T follicular helper cell (primary cell): ENCODE measurements around the gene SMG5.

Experiments
- DNase-seq: peaks from one replicate; pipeline ENCODE4 v3.0.0-alpha.2; 2020; ENCODE audit warnings: low read depth

SMG5 gene

DNA sequence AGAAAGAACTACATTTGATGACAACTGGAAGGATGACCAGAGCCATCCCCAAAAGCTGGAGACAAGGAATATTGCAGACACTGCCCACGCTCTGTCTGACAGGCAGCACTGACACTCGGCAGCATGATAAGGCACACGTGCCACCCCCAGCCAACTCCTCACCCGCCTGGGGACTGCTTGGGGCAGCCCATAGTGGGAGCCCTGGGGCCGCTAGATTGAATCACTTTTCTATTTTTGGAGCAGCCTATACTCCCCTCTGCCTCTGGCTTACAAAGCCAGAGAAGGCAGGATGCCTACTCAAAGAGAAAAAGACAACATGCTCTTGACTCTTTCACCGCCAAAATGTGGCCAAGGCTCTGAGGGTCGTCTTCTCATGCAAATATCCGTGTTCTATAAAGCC, 1.3 kb downstream of the SMG5 start:
- no peak for DNase-seq

GRCh38 chr1:156279837-156280236, 2.8 kb downstream of the SMG5 start:
- no peak for DNase-seq

DNA sequence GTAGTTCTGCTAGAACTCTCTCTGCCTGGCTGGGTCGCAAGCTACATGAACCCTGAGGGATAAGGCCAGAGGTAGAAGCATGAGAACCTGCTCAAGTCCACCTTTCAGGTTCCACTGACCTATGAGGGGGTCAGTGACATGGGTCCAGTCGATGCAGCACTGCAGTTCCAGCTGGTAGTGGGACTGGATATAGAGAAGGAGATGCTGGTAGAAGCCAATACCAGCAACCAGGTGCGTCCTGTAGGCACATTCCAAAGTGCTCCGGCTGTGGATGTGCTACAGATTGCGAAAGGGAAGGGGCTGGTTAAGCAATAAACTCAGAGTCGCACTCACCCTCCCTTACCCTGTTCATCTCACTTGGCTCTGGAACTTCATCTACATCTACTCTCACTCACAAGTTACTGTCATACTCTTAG, 5.7 kb downstream of the SMG5 start:
- DNase-seq = no peak

DNA sequence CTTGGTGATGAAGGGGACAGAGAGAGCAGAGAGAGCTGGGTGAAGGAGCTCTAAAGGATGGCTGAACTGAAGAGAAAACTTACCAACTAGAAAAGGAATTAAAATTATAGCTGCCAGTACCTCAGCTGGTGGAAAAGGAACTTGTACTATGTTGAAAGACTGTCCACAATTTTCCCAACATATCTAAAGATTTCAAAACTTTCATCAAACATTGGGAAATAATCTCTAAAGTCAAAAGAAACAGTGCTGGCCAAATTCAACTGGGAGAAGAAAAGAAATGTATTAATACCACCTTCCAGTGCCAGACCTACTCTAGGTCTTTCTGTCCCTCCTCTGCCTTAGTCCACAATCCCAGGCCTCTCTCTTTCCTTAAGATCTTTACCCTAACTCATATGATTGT, 6.1 kb downstream of the SMG5 start:
- DNase-seq = no peak

DNA sequence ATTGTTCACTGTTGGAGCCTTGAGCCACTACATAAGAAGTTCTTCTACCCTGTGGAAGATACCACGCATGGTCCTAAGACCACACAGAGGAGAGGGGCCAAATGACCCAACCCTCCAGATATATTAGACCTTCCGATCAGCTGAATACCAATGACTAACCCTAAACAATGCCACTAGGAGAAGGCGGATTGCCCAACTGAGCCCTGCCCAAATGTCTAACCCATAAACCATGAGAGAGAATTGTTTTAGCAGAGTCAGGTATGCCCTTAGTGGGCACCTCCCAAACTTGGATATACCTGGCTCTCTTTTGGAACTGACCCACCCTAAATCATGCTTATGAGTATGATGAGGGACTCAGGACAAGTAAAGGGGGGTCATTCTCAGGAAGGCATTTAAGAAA, 12.3 kb downstream of the SMG5 start:
- DNase-seq = no peak

DNA sequence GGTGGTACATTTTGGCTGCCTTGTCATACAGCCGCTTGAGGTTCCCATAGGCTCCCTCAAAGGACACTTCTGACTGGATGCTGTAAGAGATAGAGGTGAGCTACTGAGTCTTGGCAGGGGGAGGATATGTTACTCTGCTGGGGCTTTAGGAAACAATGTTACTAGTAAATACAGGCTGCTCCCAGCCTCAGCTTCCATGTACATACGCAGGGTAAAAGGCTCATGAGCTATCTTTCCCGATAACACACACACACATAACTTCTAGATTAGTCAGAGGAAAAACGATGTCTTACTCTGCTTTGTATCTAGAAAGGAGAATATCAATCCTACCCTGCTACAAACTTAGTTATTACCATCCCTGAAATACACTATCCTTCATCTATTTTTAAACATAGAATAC, 14.3 kb downstream of the SMG5 start:
- no peak for DNase-seq

GRCh38 chr1:156266051-156266450, 16.6 kb downstream of the SMG5 start:
- DNase-seq = no peak

- no peak for DNase-seq
Measured at GRCh38 chr1:156263288-156263655, 19.4 kb downstream of the SMG5 start.

- DNase-seq = no peak
Measured at GRCh38 chr1:156262461-156263287, 20.0 kb downstream of the SMG5 start.

DNA sequence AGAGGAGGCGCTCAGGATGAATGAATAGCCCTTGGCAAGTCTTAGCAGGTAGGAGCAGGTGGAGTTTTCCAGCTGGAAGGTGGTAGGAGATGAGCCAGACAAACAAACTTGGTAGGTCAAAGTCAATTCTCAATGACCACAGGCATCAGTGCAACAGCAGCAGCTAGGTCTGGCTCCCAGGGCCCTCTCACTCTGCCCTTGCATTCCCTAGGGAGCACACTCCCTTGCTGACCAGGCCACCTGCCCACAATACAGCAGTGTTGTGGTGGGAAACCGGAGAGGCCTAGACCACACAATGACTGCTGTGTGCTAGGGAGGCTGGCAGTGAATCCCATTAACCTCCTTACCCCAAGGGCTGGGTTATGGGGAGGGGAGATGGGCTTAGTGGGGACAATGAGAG, 21.7 kb downstream of the SMG5 start:
- DNase-seq = no peak

- DNase-seq = no peak
Measured at GRCh38 chr1:156259805-156260204, 22.8 kb downstream of the SMG5 start.

DNA sequence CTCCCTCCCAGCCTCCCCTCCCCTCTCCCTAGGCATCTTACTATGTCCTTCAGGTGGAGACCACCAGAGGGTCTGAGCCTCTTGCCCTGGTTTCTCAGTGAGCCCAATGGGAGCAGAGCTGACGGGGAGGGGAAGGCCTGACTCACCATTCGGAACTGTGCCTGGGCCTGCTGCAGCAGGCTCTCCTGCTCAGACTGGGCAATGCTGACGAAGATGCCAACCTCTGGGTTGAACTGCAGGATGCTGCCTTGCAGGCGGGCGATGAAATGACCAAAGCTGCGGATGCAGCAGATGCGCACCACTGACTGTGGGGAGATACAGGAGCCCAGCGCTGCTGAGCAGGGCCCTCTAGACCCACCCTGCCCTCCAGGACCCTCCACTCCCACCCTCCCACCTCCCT, 23.8 kb downstream of the SMG5 start:
- no peak for DNase-seq

- no peak for DNase-seq
Measured at GRCh38 chr1:156257711-156258110, 24.9 kb downstream of the SMG5 start.

DNA sequence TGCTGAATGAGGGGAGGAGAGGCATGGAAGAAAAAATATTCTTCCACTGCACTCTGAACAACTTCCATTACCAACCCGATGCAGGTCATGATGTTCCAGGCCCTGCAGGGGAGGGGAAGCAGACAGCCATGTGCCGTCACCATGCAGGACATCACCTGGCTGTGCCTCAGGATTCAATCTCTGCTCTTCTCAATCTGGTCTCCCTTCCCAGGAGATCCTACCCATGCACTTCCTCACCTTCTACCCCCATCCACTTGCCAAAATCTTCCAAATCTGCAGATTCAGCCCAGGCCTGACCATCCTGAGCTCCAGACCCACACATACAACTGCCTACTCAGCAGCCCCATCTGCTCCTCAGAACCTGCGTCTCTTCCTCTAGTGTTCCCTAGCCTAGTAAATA, 29.0 kb downstream of the SMG5 start:
- no peak for DNase-seq

DNA sequence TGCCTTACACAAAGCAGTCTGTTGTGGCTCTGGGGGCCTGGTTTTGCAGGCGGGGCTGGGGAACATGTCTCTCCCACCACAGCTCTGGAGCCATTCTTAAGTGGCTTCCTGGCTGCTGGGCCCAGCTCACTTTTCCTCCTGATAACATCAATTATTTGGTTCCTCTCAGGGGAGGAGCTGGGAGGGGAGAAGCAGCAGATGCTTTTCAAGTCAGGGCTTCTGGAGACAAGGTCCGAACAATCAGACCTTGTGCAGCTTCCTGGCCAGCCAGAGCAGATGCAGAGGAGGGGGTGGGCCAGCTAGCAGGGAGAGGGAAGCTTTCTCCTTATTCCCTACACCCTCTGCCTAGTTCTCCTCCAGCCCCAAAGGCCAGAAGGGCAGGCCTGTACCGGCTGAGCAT, 31.1 kb downstream of the SMG5 start:
- DNase-seq = no peak

- DNase-seq = no peak
Measured at GRCh38 chr1:156249593-156249992, 33.0 kb downstream of the SMG5 start.

- DNase-seq = no peak
Measured at GRCh38 chr1:156248323-156248683, 34.3 kb downstream of the SMG5 start.

DNA sequence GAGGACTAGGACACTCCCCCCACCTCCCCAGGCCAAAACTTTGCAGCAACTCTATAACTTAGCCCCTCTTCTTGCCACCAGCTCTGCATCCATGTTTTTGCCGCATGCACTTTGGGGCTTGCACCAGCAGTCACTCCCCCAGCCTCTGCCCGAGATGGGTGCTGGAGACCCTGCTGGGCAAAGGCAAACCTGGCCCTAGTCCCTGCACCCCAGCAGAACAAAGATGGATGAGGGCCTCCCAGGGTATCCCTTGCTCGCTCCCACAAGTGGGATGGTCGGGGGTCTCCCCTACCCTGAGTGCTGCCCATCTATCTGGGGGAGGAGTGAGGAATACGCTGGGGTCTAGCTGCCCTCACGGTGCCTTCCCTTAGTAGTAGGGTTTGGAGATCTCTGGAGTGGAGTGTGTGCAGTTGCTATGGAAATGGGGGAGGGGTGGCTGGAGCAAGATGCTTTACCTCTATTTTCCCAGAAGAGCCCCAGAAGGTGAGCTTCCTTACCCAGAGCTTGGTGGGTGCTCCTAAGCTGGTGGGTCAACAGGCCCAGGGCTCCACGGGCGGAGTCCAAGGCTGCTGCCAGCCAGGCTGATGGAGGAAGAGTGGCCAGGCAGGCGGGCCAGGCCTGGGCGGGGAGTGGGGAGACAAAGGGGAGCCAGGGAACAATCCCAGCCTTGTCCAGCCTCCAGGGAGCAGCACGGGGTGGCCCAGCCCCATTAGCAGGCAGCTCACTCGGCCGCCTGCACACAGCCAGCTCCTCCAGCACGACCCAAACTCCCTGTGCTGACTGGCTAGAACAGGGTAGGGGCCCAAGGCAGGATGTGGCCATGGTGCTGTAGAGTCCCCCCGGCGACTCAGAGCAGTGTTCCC, 34.9 kb downstream of the SMG5 start, which contains the start of gene PAQR6:
Gene PAQR6, minus strand, starts transcription at position 597 of the 863 bp plus-strand sequence. CDS start 1,325 bp downstream, outside the sequence.
- no peak for DNase-seq

DNA sequence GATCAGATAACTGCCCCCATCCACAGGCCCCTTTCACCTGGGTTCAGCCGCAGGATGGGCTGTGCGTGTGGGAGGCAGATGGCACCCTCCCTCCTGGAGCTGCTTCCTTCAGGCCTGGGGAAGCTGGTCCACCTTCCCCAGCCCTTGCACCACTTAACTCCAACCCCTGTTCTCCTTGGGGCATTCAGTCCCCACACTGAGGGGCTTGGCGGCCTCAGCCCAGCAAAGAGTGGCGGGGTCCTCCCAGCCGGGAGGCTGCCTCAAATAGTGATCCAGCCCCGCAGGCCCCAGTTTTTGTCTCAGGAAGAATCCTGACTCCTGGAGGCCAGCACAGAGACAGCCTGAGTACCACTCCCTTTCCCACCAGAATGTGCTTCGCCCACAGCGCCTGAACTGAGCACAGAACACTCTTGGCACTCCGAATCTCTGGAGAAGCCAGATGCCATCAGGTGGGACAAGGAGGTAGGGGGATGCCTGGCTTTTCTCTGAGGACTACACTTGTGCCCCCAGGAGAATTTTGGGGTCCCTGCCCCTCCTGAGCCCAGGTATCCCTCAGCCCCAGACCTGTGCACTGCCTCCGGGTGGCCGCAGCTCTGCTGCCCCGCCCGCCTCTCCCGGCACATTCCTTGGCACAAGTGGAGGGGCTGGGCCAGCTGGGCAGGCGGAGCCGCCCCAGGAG, 35.7 kb downstream of the SMG5 start:
- no peak for DNase-seq

- no peak for DNase-seq
Measured at GRCh38 chr1:156246241-156246780, 36.3 kb downstream of the SMG5 start.

DNA sequence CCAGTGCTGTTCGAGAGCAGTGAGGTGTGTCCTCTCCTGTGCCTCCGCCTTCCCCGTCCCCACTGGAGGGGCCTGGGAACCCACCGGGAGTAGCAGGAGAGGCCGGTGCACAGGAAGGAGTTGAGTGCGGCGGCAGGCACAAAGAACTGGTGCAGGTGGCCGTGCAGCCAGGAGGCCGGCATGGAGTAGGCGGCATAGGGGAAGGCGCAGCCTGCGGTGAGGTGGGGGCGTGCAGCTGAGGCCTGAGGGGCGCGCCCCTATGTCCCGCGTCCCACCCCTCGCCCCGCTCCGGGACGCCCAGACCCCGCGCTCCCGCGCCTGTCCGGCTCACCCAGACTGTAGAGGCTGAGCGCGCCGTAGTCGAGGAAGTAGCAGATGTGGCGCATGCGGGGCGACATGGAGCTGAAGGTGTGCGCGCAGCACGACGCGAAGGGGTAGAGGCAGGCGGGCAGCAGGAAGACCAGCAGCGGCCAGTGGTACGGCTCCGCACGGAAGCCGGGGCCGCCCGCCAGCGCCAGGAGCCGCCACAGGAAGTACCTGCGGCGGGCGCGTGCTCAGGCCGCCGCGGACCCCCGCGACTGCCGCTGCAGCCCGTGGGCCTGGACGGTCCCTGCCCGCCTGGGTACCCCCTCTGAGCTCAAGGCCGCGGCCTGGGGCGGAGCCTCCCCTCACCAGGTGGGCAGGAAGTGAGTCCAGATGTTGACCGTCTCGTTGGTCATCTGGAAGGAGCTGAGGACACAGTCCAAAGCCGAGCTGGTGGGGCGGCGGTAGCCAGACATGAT, 37.0 kb downstream of the SMG5 start:
- DNase-seq = no peak

- DNase-seq = no peak
Measured at GRCh38 chr1:156244712-156245111, 37.9 kb downstream of the SMG5 start.
